ENCODE data around the gene FGFRL1. TPM values are rescaled to one million over a fixed set of nuclear protein-coding genes. Genes with fewer than 3 reads are reported as not detected.
"Not testable (repeated sequence)": the region's sequence is repeated elsewhere in the genome, so short reads cannot be mapped to it uniquely, and the experiment has no call there.

FGFRL1 gene
- polyA plus RNA-seq, 1 donor (not counting 4 experiments of a cell fraction or from before 2014, with no cell fraction given) = 2.8 TPM

DNA sequence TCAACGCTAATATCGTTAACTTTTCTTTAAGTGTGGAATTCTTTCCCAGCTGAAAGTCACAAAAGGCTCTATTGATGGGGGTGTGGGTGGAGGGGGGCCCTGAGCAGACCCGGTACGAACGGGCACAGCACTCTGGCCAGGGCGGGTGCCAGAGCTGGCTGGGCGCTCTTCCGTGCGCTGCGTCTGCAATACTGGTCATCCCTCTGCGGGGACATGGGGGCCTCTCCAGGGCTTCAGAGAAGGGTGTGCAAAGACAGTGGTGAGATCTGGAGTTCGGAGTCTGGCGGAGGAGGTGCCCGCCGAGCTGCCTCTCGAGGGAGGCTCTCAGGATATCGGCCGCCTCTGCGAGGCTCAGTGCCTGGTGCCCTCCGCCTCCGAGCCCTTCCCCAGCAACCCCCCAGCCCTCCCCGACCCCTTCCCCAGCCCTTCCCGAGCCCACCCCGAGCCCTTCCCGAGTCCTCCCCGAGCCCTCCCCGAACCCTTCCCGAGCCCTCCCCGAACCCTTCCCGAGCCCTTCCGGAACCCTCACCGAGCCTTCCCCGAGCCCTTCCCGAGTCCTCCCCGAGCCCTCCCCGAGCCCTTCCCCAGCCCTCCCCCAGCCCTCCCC, 34.3 kb downstream of the FGFRL1 start:
- no peak overlapping the region for H3K27ac ChIP-seq (ENCODE audit: control insufficient read depth, insufficient read depth, low read length)
- dilution Hi-C loops (cut with MboI; ENCODE audit: extremely low pct_ligation_motif_present, low sequenced_read_pairs) = no loop called here
- no peaks in the 10 kb centered on the region for H3K79me2 ChIP-seq (ENCODE audit: control insufficient read depth, insufficient read depth, low read length)
- peaks cover 27% of the 10 kb centered on the region for H3K4me1 ChIP-seq (ENCODE audit: control insufficient read depth, extremely low read depth, insufficient read depth, low read length)
- no peaks in the 10 kb centered on the region for H3K9me3 ChIP-seq (ENCODE audit: control insufficient read depth, low read depth, low read length)
- H4K20me1 ChIP-seq (ENCODE audit: control insufficient read depth, extremely low read depth, insufficient read depth, low read length) = no peaks in the 10 kb centered on the region
- no peaks in the 10 kb centered on the region for H3K36me3 ChIP-seq (ENCODE audit: control insufficient read depth in 2 of 2, extremely low read depth in 1 of 2, insufficient read depth in 2 of 2, low read length in 2 of 2)
- DNase-seq (ENCODE audit: low read depth, low spot score) (no peak), FAIRE-seq (no peak)
- no peak overlapping the region for H3K9ac ChIP-seq (ENCODE audit: control insufficient read depth, extremely low read depth, insufficient read depth, low read length)
- H2AFZ ChIP-seq (ENCODE audit: control insufficient read depth, low read length) = no peak overlapping the region
- no peak for TF ChIP-seq EZH2 (IDR thresholded peaks at IDR 0.05; ENCODE audit: low read length)
- TF ChIP-seq, protein P1, sequence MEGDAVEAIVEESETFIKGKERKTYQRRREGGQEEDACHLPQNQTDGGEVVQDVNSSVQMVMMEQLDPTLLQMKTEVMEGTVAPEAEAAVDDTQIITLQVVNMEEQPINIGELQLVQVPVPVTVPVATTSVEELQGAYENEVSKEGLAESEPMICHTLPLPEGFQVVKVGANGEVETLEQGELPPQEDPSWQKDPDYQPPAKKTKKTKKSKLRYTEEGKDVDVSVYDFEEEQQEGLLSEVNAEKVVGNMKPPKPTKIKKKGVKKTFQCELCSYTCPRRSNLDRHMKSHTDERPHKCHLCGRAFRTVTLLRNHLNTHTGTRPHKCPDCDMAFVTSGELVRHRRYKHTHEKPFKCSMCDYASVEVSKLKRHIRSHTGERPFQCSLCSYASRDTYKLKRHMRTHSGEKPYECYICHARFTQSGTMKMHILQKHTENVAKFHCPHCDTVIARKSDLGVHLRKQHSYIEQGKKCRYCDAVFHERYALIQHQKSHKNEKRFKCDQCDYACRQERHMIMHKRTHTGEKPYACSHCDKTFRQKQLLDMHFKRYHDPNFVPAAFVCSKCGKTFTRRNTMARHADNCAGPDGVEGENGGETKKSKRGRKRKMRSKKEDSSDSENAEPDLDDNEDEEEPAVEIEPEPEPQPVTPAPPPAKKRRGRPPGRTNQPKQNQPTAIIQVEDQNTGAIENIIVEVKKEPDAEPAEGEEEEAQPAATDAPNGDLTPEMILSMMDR (optimal IDR thresholded peaks at IDR 0.05 in 1 of 3, IDR thresholded peaks at IDR 0.05 in 1 of 3, conservative IDR thresholded peaks at IDR 0.05 in 1 of 3; ENCODE audit: extremely low read depth in 1 of 3, insufficient read depth in 2 of 3, low read length in 3 of 3) = no peak
- no peak overlapping the region for H3K4me2 ChIP-seq (ENCODE audit: control insufficient read depth, extremely low read depth, insufficient read depth, low read depth, low read length)
- H3K9me1 ChIP-seq (ENCODE audit: control insufficient read depth, extremely low read depth, insufficient read depth, low read length) = no peaks in the 10 kb centered on the region
- peaks cover 33% of the 10 kb centered on the region for H3K27me3 ChIP-seq (ENCODE audit: control insufficient read depth, extremely low read depth, insufficient read depth, low read length)
- no peak overlapping the region for H3K4me3 ChIP-seq (ENCODE audit: control insufficient read depth in 2 of 3, extremely low read depth in 1 of 3, insufficient read depth in 2 of 3, low read depth in 1 of 3, low read length in 3 of 3)

DNA sequence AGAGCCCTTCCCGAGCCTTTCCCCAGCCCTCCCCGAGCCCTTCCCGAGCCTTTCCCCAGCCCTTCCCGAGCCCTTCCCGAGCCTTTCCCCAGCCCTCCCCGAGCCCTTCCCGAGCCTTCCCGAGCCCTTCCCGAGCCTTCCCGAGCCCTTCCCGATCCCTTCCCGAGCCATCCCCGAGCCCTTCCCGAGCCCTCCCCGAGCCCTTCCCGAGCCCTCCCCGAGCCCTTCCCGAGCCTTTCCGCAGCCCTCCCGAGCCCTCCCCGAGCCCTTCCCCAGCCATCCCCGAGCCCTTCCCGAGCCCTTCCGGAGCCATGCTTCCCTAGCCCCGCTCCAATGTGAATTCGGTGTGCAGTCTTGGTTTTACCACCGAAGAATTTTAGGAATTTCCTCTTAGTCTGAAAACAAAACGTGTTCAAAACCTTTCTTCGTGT, 35.2 kb downstream of the FGFRL1 start:
- H3K27ac ChIP-seq (ENCODE audit: control insufficient read depth, insufficient read depth, low read length); DNase-seq (ENCODE audit: low read depth, low spot score); H3K9me3 ChIP-seq (ENCODE audit: control insufficient read depth, low read depth, low read length); H3K9me1 ChIP-seq (ENCODE audit: control insufficient read depth, extremely low read depth, insufficient read depth, low read length); H4K20me1 ChIP-seq (ENCODE audit: control insufficient read depth, extremely low read depth, insufficient read depth, low read length); dilution Hi-C loops (cut with MboI; ENCODE audit: extremely low pct_ligation_motif_present, low sequenced_read_pairs); H3K79me2 ChIP-seq (ENCODE audit: control insufficient read depth, insufficient read depth, low read length); H3K36me3 ChIP-seq (ENCODE audit: control insufficient read depth in 2 of 2, extremely low read depth in 1 of 2, insufficient read depth in 2 of 2, low read length in 2 of 2); H3K4me3 ChIP-seq (ENCODE audit: control insufficient read depth in 2 of 3, extremely low read depth in 1 of 3, insufficient read depth in 2 of 3, low read depth in 1 of 3, low read length in 3 of 3); H3K9ac ChIP-seq (ENCODE audit: control insufficient read depth, extremely low read depth, insufficient read depth, low read length): not testable (repeated sequence)
- peak overlapping the region; percentile 19 for H2AFZ ChIP-seq (ENCODE audit: control insufficient read depth, low read length)
- peaks cover 42% of the 10 kb centered on the region for H3K27me3 ChIP-seq (ENCODE audit: control insufficient read depth, extremely low read depth, insufficient read depth, low read length)
- peak; percentile 57 for FAIRE-seq
- peak overlapping the region; percentile 71 for H3K4me2 ChIP-seq (ENCODE audit: control insufficient read depth, extremely low read depth, insufficient read depth, low read depth, low read length)
- H3K4me1 ChIP-seq (ENCODE audit: control insufficient read depth, extremely low read depth, insufficient read depth, low read length) = peaks cover 21% of the 10 kb centered on the region

Data from keratinocyte (primary cell).